ENCODE results near the gene PHACTR1. TPM values are rescaled to one million over a fixed set of nuclear protein-coding genes. Genes with fewer than 3 reads are reported as not detected.

PHACTR1 gene
- total RNA-seq, 5 donors from 2014 or later (not counting 1 experiment from before 2014, with no cell fraction given) = 0.63 to 2.6 (median 1.1) TPM

- H3K36me3 ChIP-seq (ENCODE audit: control insufficient read depth in 2 of 2, extremely low read depth in 1 of 2, insufficient read depth in 1 of 2, low read length in 1 of 2) = peaks cover 11 to 48% of the 10 kb centered on the region in 2 donors
- H3K4me3 ChIP-seq (ENCODE audit: control insufficient read depth in 1 of 2, extremely low read depth in 1 of 2, low read length in 1 of 2) = no peak overlapping the region
- H3K4me1 Mint-ChIP-seq = peaks cover 2 to 13% (median 8%) of the 10 kb centered on the region in 3 donors
- H3K9me3 ChIP-seq = no peaks in the 10 kb centered on the region
- no peak overlapping the region for H3K27ac Mint-ChIP-seq
- H3K27me3 ChIP-seq (replicated peaks in 1 of 2; ENCODE audit: control insufficient read depth in 2 of 2, extremely low read depth in 1 of 2, insufficient read depth in 2 of 2, low read length in 1 of 2) = no peaks in the 10 kb centered on the region
- H3K27ac ChIP-seq (ENCODE audit: low read length) = no peak overlapping the region
- WGBS (ENCODE audit: insufficient coverage) = no CpG with 5 or more reads among the region's 1 CpG
- CTCF ChIA-PET = no interaction called here
- POLR2A ChIA-PET = no interaction called here
- H3K36me3 Mint-ChIP-seq = peaks cover 76% of the 10 kb centered on the region
- H3K4me3 Mint-ChIP-seq = no peak overlapping the region
- H3K4me1 ChIP-seq (ENCODE audit: control insufficient read depth in 1 of 2, extremely low read depth in 1 of 2, insufficient read depth in 2 of 2, low read length in 2 of 2) = peaks cover 0 to 6% of the 10 kb centered on the region in 2 experiments
- ATAC-seq (replicated peaks in 1 of 4) (no peak), DNase-seq (no peak)
- no peaks in the 10 kb centered on the region for H3K27me3 Mint-ChIP-seq
- H3K9me3 Mint-ChIP-seq = no peaks in the 10 kb centered on the region
Measured at GRCh38 chr6:13308332-13308731, 591.8 kb downstream of the PHACTR1 start.

- H3K9me3 ChIP-seq = no peaks in the 10 kb centered on the region
- ATAC-seq (replicated peaks in 1 of 4) (no peak), DNase-seq (no peak)
- POLR2A ChIA-PET = no interaction called here
- Mint-ChIP-seq H3K9me3 (no peaks in the 10 kb centered on the region), H3K4me1 (no peaks in the 10 kb centered on the region), H3K27me3 (no peaks in the 10 kb centered on the region), H3K4me3 (no peak overlapping the region), H3K27ac (no peak overlapping the region), H3K36me3 (peaks cover 76% of the 10 kb centered on the region)
- WGBS (ENCODE audit: insufficient coverage) = no CpG with 5 or more reads among the region's 1 CpG
- H3K4me3 ChIP-seq (ENCODE audit: control insufficient read depth in 1 of 2, extremely low read depth in 1 of 2, low read length in 1 of 2) = no peak overlapping the region
- no peaks in the 10 kb centered on the region for H3K27me3 ChIP-seq (replicated peaks in 1 of 2; ENCODE audit: control insufficient read depth in 2 of 2, extremely low read depth in 1 of 2, insufficient read depth in 2 of 2, low read length in 1 of 2)
- no peaks in the 10 kb centered on the region for H3K4me1 ChIP-seq (ENCODE audit: control insufficient read depth in 1 of 2, extremely low read depth in 1 of 2, insufficient read depth in 2 of 2, low read length in 2 of 2)
- H3K27ac ChIP-seq (ENCODE audit: low read length) = no peak overlapping the region
- CTCF ChIA-PET = interaction anchor here in 1 of 2 donors (0.8 kb wide), 1 partner anchor 11 kb away, joined by 3 read pairs; no protein-coding TSS in a partner anchor
- peaks cover 20 to 43% of the 10 kb centered on the region in 2 donors for H3K36me3 ChIP-seq (ENCODE audit: control insufficient read depth in 2 of 2, extremely low read depth in 1 of 2, insufficient read depth in 1 of 2, low read length in 1 of 2)
Measured at GRCh38 chr6:13311155-13311554, 594.6 kb downstream of the PHACTR1 start.

GRCh38 chr6:13314806-13315205 lies 598.2 kb downstream of the PHACTR1 start:
- ChIA-PET POLR2A (no interaction called here), CTCF (no interaction called here)
- Mint-ChIP-seq H3K9me3 (no peaks in the 10 kb centered on the region), H3K4me3 (no peak overlapping the region), H3K4me1 (no peaks in the 10 kb centered on the region), H3K27me3 (no peaks in the 10 kb centered on the region), H3K36me3 (peaks cover 76% of the 10 kb centered on the region), H3K27ac (no peak overlapping the region)
- ATAC-seq (replicated peaks in 1 of 4) = no peak
- no peak for DNase-seq
- H3K4me1 ChIP-seq (ENCODE audit: control insufficient read depth in 1 of 2, extremely low read depth in 1 of 2, insufficient read depth in 2 of 2, low read length in 2 of 2) = no peaks in the 10 kb centered on the region
- no peak overlapping the region for H3K27ac ChIP-seq (ENCODE audit: low read length)
- H3K36me3 ChIP-seq (ENCODE audit: control insufficient read depth in 2 of 2, extremely low read depth in 1 of 2, insufficient read depth in 1 of 2, low read length in 1 of 2) = peaks cover 25 to 61% of the 10 kb centered on the region in 2 donors
- H3K4me3 ChIP-seq (ENCODE audit: control insufficient read depth in 1 of 2, extremely low read depth in 1 of 2, low read length in 1 of 2) = no peak overlapping the region
- H3K9me3 ChIP-seq = no peaks in the 10 kb centered on the region
- H3K27me3 ChIP-seq (replicated peaks in 1 of 2; ENCODE audit: control insufficient read depth in 2 of 2, extremely low read depth in 1 of 2, insufficient read depth in 2 of 2, low read length in 1 of 2) = no peaks in the 10 kb centered on the region

- CTCF ChIA-PET = no interaction called here
- Mint-ChIP-seq H3K27ac (no peak overlapping the region), H3K36me3 (peaks cover 79% of the 10 kb centered on the region), H3K9me3 (no peaks in the 10 kb centered on the region), H3K4me1 (no peaks in the 10 kb centered on the region), H3K4me3 (no peak overlapping the region), H3K27me3 (no peaks in the 10 kb centered on the region)
- POLR2A ChIA-PET = no interaction called here
- no peaks in the 10 kb centered on the region for H3K9me3 ChIP-seq
- DNase-seq = no peak
- no peak overlapping the region for H3K4me3 ChIP-seq (ENCODE audit: control insufficient read depth in 1 of 2, extremely low read depth in 1 of 2, low read length in 1 of 2)
- 93% methylated on average over 5 of the region's 5 CpGs for WGBS (ENCODE audit: insufficient coverage)
- H3K27me3 ChIP-seq (replicated peaks in 1 of 2; ENCODE audit: control insufficient read depth in 2 of 2, extremely low read depth in 1 of 2, insufficient read depth in 2 of 2, low read length in 1 of 2) = no peaks in the 10 kb centered on the region
- H3K4me1 ChIP-seq (ENCODE audit: control insufficient read depth in 1 of 2, extremely low read depth in 1 of 2, insufficient read depth in 2 of 2, low read length in 2 of 2) = no peaks in the 10 kb centered on the region
- ATAC-seq (replicated peaks in 1 of 4) = no peak
- H3K27ac ChIP-seq (ENCODE audit: low read length) = no peak overlapping the region
- peaks cover 28 to 68% of the 10 kb centered on the region in 2 donors for H3K36me3 ChIP-seq (ENCODE audit: control insufficient read depth in 2 of 2, extremely low read depth in 1 of 2, insufficient read depth in 1 of 2, low read length in 1 of 2)
Measured at GRCh38 chr6:13315896-13316295, 599.3 kb downstream of the PHACTR1 start.

GRCh38 chr6:13318821-13319220 lies 602.3 kb downstream of the PHACTR1 start:
- no peaks in the 10 kb centered on the region for H3K4me1 Mint-ChIP-seq
- no peaks in the 10 kb centered on the region for H3K9me3 ChIP-seq
- peaks cover 72% of the 10 kb centered on the region for H3K36me3 Mint-ChIP-seq
- ATAC-seq (replicated peaks in 1 of 4) (no peak), DNase-seq (no peak)
- no peak overlapping the region for H3K27ac ChIP-seq (ENCODE audit: low read length)
- no peak overlapping the region for H3K4me3 ChIP-seq (ENCODE audit: control insufficient read depth in 1 of 2, extremely low read depth in 1 of 2, low read length in 1 of 2)
- no peak overlapping the region for H3K4me3 Mint-ChIP-seq
- no peaks in the 10 kb centered on the region for H3K27me3 Mint-ChIP-seq
- ChIA-PET POLR2A (no interaction called here), CTCF (interaction anchor here (0.6 to 0.7 kb wide), 2 partner anchors 43 to 360 kb away, joined by 3 to 4 read pairs; no protein-coding TSS in a partner anchor)
- 93% methylated on average over 2 of the region's 2 CpGs for WGBS (ENCODE audit: insufficient coverage)
- H3K9me3 Mint-ChIP-seq = no peaks in the 10 kb centered on the region
- H3K36me3 ChIP-seq (ENCODE audit: control insufficient read depth in 2 of 2, extremely low read depth in 1 of 2, insufficient read depth in 1 of 2, low read length in 1 of 2) = peaks cover 38 to 73% of the 10 kb centered on the region in 2 donors
- H3K27ac Mint-ChIP-seq = no peak overlapping the region
- H3K27me3 ChIP-seq (replicated peaks in 1 of 2; ENCODE audit: control insufficient read depth in 2 of 2, extremely low read depth in 1 of 2, insufficient read depth in 2 of 2, low read length in 1 of 2) = no peaks in the 10 kb centered on the region
- no peaks in the 10 kb centered on the region for H3K4me1 ChIP-seq (ENCODE audit: control insufficient read depth in 1 of 2, extremely low read depth in 1 of 2, insufficient read depth in 2 of 2, low read length in 2 of 2)

GRCh38 chr6:13319891-13320564 lies 603.5 kb downstream of the PHACTR1 start:
- CTCF ChIA-PET = interaction anchor here (0.6 to 1.1 kb wide), 4 partner anchors 9 to 425 kb away, joined by 3 to 4 read pairs (median 4); partner anchors contain the start of genes SIRT5 (in 1 of the 2) and TBC1D7 (in 1 of the 2)
- ATAC-seq (replicated peaks in 1 of 4) (no peak), DNase-seq (no peak)
- no peaks in the 10 kb centered on the region for H3K4me1 Mint-ChIP-seq
- POLR2A ChIA-PET = no interaction called here
- H3K4me3 ChIP-seq (ENCODE audit: control insufficient read depth in 1 of 2, extremely low read depth in 1 of 2, low read length in 1 of 2) = no peak overlapping the region
- no peaks in the 10 kb centered on the region for H3K9me3 Mint-ChIP-seq
- no peaks in the 10 kb centered on the region for H3K4me1 ChIP-seq (ENCODE audit: control insufficient read depth in 1 of 2, extremely low read depth in 1 of 2, insufficient read depth in 2 of 2, low read length in 2 of 2)
- peaks cover 34 to 73% of the 10 kb centered on the region in 2 donors for H3K36me3 ChIP-seq (ENCODE audit: control insufficient read depth in 2 of 2, extremely low read depth in 1 of 2, insufficient read depth in 1 of 2, low read length in 1 of 2)
- peaks cover 75% of the 10 kb centered on the region for H3K36me3 Mint-ChIP-seq
- no peaks in the 10 kb centered on the region for H3K27me3 Mint-ChIP-seq
- H3K27me3 ChIP-seq (replicated peaks in 1 of 2; ENCODE audit: control insufficient read depth in 2 of 2, extremely low read depth in 1 of 2, insufficient read depth in 2 of 2, low read length in 1 of 2) = no peaks in the 10 kb centered on the region
- no peak overlapping the region for H3K4me3 Mint-ChIP-seq
- no peak overlapping the region for H3K27ac Mint-ChIP-seq
- no peaks in the 10 kb centered on the region for H3K9me3 ChIP-seq
- H3K27ac ChIP-seq (ENCODE audit: low read length) = no peak overlapping the region
- no CpG with 5 or more reads among the region's 5 CpGs for WGBS (ENCODE audit: insufficient coverage)
